IPS DF 19.7 (cell line): ENCODE measurements around the gene FAM118B.

Experiments used
- DNase-seq: peaks from one replicate; pipeline ENCODE4 v3.0.0-alpha.2; 2013; ENCODE audit warnings: low read depth, low spot score

The FAM118B gene

DNA sequence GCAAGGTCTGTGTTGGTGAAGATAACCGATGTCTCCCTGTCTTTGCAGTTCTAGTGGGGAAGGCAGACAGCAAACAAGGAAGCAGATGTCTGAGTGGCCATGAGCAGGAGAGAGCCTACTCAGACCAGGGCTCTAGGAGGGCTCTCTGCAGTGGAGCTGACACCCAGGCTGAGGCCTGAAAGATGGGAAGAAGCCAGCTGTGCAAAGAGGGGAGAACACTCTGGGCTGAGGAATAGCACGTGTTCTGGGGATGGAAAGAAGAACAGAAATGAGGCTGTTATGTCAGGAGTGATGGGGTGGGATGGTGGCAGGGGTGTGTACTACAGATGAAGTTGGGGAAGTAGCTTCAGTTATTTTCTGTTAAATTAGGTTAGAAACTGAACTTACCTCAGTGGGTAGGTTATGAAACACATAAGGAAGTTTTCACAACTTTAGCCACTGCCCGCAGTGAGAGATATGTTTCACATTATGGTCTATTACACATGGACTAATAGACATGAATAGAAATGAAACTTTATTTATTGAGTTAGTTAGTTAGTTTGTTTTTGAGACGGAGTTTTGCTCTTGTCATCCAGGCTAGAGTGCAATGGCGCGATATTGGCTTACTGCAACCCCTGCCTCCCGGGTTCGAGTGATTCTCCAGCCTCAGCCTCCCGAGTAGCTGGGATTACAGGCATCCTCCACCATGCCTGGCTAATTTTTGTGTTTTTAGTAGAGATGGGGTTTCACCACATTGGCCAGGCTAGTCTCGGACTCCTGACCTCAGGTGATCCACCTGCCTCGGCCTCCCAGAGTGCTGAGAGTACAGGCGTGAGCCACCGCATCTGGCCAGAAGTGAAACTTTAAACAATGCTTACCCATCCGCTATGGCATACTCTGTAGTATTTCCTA lies 100.1 kb downstream of the FAM118B start:
- DNase-seq = no peak
